Gastroesophageal sphincter (tissue), 3 donors: ENCODE results near the gene LGR5.

Source experiments
- CTCF ChIP-seq, 4 experiments: fragments of 200-600 bp in 2 of 4; fragments of 450-650 bp in 2 of 4; sonication (generic) in 1 of 4; IDR thresholded peaks; one replicate each; pipeline ENCODE4 v1.5.1; 2017 to 2019; ENCODE audit warnings: antibody characterized with exemption in 4 of 4, mild to moderate bottlenecking in 2 of 4, moderate library complexity in 2 of 4
- EP300 ChIP-seq: sonication (generic); formaldehyde crosslinking; IDR thresholded peaks from one replicate; pipeline ENCODE4 v1.6.1; 2017; ENCODE audit warnings: antibody characterized with exemption, mild to moderate bottlenecking
- POLR2A ChIP-seq, 2 donors: fragments of 450-650 bp; IDR thresholded peaks; one replicate each; pipeline ENCODE4 v1.6.1; 2017; ENCODE audit warnings: antibody characterized with exemption in 2 of 2, mild to moderate bottlenecking in 2 of 2, moderate library complexity in 1 of 2
- POLR2AphosphoS5 ChIP-seq: sonication (generic); formaldehyde crosslinking; IDR thresholded peaks from one replicate; pipeline ENCODE4 v1.6.1; 2017; ENCODE audit warnings: antibody characterized with exemption

GRCh38 chr12:71478270-71478669 lies 38.7 kb downstream of the LGR5 start:
- TF ChIP-seq CTCF (IDR thresholded peaks at IDR 0.05) (no peak), POLR2AphosphoS5 (no peak), EP300 (no peak), POLR2A (IDR thresholded peaks at IDR 0.05) (no peak)
